NB4 (cell line): ENCODE data around the gene ADGRA1.

Experiments used
- MAX ChIP-seq: IDR thresholded peaks from 2 replicates; pipeline ENCODE4 v1.6.1; 2011; ENCODE audit warnings: low read depth, low read length
- MYC ChIP-seq: IDR thresholded peaks from 2 replicates; pipeline ENCODE4 v1.6.1; 2011; ENCODE audit warnings: low read depth, low read length

GRCh38 chr10:133151543-133151972 lies 63.8 kb downstream of the ADGRA1 start:
- no peak for TF ChIP-seq MYC
- no peak for TF ChIP-seq MAX
